NCI-H226 (cell line): ENCODE results near the gene TSPYL1.
A peak's percentile ranks its signal among the peaks of the same experiment; 100 is the strongest.

Experiments used
- DNase-seq: peaks from one replicate; pipeline ENCODE4 v3.0.0-alpha.2; 2015

The TSPYL1 gene

GRCh38 chr6:116255246-116255800, 24.4 kb downstream of the TSPYL1 start:
- no peak for DNase-seq

GRCh38 chr6:116254297-116255056, 25.3 kb downstream of the TSPYL1 start:
- no peak for DNase-seq

GRCh38 chr6:116253505-116254296, 26.0 kb downstream of the TSPYL1 start, which contains the start of gene TSPYL4:
TSPYL4 (minus strand) TSS chr6:116254075; CDS start chr6:116254008, 67 bp downstream.
- peak; percentile 90 for DNase-seq

GRCh38 chr6:116253188-116253504, 26.6 kb downstream of the TSPYL1 start:
- no peak for DNase-seq

- peak; percentile 58 for DNase-seq
Measured at GRCh38 chr6:116251568-116252384, 28.0 kb downstream of the TSPYL1 start.

- DNase-seq, result no peak
Measured at GRCh38 chr6:116248577-116248976, 31.2 kb downstream of the TSPYL1 start.

- no peak for DNase-seq
Measured at GRCh38 chr6:116247285-116247684, 32.4 kb downstream of the TSPYL1 start.

GRCh38 chr6:116246089-116246488, 33.6 kb downstream of the TSPYL1 start:
- no peak for DNase-seq

GRCh38 chr6:116244284-116244683, 35.4 kb downstream of the TSPYL1 start:
- DNase-seq, result no peak

GRCh38 chr6:116239856-116240255, 39.9 kb downstream of the TSPYL1 start:
- no peak for DNase-seq

- no peak for DNase-seq
Measured at GRCh38 chr6:116239256-116239655, 40.5 kb downstream of the TSPYL1 start.

GRCh38 chr6:116238083-116238482, 41.6 kb downstream of the TSPYL1 start:
- DNase-seq, result no peak

GRCh38 chr6:116234689-116235088, 45.0 kb downstream of the TSPYL1 start:
- no peak for DNase-seq

GRCh38 chr6:116229287-116229913, 50.3 kb downstream of the TSPYL1 start:
- peak; percentile 16 for DNase-seq
